KMS-11 (cell line): Measurements from ENCODE around the gene PKP2.

Experiments used
- H2AFZ ChIP-seq: fragments of 200-600 bp; sonication (generic); 2 replicates; pipeline ENCODE4 v1.6.1; 2016; ENCODE audit warnings: antibody characterized with exemption, mixed run types, low read depth
- H3K27ac ChIP-seq: fragments of 200-600 bp; sonication (generic); 2 replicates; pipeline ENCODE4 v1.6.1; 2016; ENCODE audit warnings: mild to moderate bottlenecking, mixed run types
- H3K27me3 ChIP-seq: fragments of 200-600 bp; sonication (generic); 2 replicates; pipeline ENCODE4 v1.6.1; 2017; ENCODE audit warnings: mild to moderate bottlenecking, low read depth, mixed run types, moderate library complexity; ENCODE audit not compliant: insufficient read depth
- H3K36me3 ChIP-seq: fragments of 200-600 bp; sonication (generic); 2 replicates; pipeline ENCODE4 v1.6.1; 2017; ENCODE audit warnings: mild to moderate bottlenecking, mixed run types; ENCODE audit not compliant: insufficient read depth
- H3K4me1 ChIP-seq: fragments of 200-600 bp; sonication (generic); 2 replicates; pipeline ENCODE4 v1.6.1; 2016; ENCODE audit warnings: mild to moderate bottlenecking, low read depth, mixed run types; ENCODE audit not compliant: poor library complexity, severe bottlenecking
- H3K4me2 ChIP-seq: fragments of 200-600 bp; sonication (generic); 2 replicates; pipeline ENCODE4 v1.7.0; 2016; ENCODE audit warnings: mild to moderate bottlenecking, mixed run types
- H3K4me3 ChIP-seq: fragments of 200-600 bp; sonication (generic); IDR thresholded peaks from 2 replicates; pipeline ENCODE4 v1.6.1; 2017; ENCODE audit warnings: low read depth, low read length, mixed read lengths; ENCODE audit not compliant: insufficient read depth
- H3K79me2 ChIP-seq: fragments of 200-600 bp; sonication (generic); 2 replicates; pipeline ENCODE4 v1.6.1; 2016; ENCODE audit warnings: low read depth, mixed run types; ENCODE audit not compliant: insufficient read depth
- H3K9ac ChIP-seq: fragments of 200-600 bp; sonication (generic); 2 replicates; pipeline ENCODE4 v1.6.1; 2016; ENCODE audit warnings: mild to moderate bottlenecking, mixed run types
- H4K20me1 ChIP-seq: fragments of 200-600 bp; sonication (generic); 2 replicates; pipeline ENCODE4 v1.6.1; 2016; ENCODE audit warnings: mild to moderate bottlenecking, mixed run types; ENCODE audit not compliant: insufficient read depth
- TF ChIP-seq, protein P1 (sequence below): fragments of 200-600 bp; sonication (generic); conservative IDR thresholded peaks from 2 replicates; pipeline ENCODE4 v1.6.1; 2017; ENCODE audit warnings: low read depth, mild to moderate bottlenecking, antibody characterized with exemption, low read length, moderate library complexity, mixed read lengths

The PKP2 gene

DNA sequence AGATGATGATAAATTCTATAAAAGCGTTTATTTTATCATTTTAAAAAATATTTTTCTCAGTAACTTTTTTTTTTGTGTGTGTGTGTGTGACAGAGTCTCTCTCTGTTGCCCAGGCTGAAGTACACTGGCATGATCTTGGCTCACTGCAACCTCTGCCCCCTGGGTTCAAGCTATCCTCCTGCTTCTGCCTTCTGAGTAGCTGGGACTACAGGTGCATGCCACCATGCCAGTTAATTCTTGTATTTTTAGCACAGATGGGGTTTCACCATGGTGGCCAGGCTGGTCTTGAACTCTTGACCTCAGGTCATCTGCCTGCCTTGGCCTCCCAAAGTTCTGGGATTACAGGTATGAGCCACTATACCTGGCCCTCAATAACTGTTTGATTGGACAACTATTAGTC, 37.2 kb downstream of the PKP2 start:
- no peak overlapping the region for H3K9ac ChIP-seq

DNA sequence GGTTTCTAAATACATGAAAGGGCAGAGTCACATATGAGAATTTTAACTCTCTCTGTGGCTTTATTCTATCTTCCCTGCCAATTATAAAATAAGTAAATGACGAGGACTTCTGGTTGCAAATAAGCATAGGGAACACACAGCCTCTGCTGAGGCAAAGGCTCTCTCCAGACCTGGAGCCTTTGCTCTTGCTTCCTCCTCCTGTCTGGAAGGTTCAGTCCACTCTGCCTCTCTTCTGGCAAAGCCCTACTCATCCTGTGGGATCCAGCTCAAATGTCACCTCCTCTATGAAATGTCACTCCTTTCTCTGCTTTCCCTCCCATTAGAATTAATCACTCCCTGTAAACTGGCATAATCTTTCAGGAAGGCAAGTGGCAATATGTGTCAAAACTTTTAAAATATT, 41.9 kb downstream of the PKP2 start:
- Histone ChIP-seq H3K9ac (no peak overlapping the region), H3K27ac (no peak overlapping the region), H3K79me2 (peaks cover 4% of the 10 kb centered on the region; the same call in 1 of the 2 replicates), H2AFZ (no peak overlapping the region), H3K36me3 (no peaks in the 10 kb centered on the region), H3K4me3 (no peak overlapping the region), H3K4me1 (peaks cover 17% of the 10 kb centered on the region), H3K27me3 (no peaks in the 10 kb centered on the region), H4K20me1 (no peaks in the 10 kb centered on the region), H3K4me2 (no peak overlapping the region)
- TF ChIP-seq, protein P1, sequence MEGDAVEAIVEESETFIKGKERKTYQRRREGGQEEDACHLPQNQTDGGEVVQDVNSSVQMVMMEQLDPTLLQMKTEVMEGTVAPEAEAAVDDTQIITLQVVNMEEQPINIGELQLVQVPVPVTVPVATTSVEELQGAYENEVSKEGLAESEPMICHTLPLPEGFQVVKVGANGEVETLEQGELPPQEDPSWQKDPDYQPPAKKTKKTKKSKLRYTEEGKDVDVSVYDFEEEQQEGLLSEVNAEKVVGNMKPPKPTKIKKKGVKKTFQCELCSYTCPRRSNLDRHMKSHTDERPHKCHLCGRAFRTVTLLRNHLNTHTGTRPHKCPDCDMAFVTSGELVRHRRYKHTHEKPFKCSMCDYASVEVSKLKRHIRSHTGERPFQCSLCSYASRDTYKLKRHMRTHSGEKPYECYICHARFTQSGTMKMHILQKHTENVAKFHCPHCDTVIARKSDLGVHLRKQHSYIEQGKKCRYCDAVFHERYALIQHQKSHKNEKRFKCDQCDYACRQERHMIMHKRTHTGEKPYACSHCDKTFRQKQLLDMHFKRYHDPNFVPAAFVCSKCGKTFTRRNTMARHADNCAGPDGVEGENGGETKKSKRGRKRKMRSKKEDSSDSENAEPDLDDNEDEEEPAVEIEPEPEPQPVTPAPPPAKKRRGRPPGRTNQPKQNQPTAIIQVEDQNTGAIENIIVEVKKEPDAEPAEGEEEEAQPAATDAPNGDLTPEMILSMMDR: no peak

More for the DNA sequence above, 37.2 kb downstream of the PKP2 start:
- H2AFZ ChIP-seq: no peak overlapping the region
- H3K79me2 ChIP-seq: peaks cover 15% of the 10 kb centered on the region; the same call in 1 of the 2 replicates
- no peak overlapping the region for H3K27ac ChIP-seq
- H3K4me2 ChIP-seq: peak overlapping the region; percentile 40
- H3K4me3 ChIP-seq: no peak overlapping the region
- TF ChIP-seq, protein P1: no peak
- no peaks in the 10 kb centered on the region for H3K36me3 ChIP-seq
- peaks cover 33% of the 10 kb centered on the region for H3K4me1 ChIP-seq
- H3K27me3 ChIP-seq: no peaks in the 10 kb centered on the region
- H4K20me1 ChIP-seq: no peaks in the 10 kb centered on the region

DNA sequence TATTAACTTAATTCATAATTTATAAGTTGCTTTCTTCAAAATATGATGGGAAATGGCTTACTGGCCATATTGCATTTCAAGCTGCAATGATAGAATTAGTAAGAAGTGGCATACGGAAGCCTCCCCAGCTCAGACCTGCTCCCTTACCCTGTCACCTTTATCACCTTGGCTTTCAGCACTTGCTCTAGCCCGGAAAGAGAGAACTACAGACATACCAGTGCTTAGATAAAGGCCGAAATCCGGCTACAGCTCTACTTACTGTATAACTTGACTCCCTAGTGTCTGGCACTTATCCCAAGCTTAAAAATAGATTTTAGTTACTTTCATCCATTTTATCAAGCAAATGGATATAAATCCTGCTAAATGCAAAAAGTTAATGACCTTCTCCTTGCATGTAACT, 42.5 kb downstream of the PKP2 start:
- H3K27ac ChIP-seq: no peak overlapping the region
- peaks cover 4% of the 10 kb centered on the region; the same call in 1 of the 2 replicates for H3K79me2 ChIP-seq
- H3K36me3 ChIP-seq: no peaks in the 10 kb centered on the region
- no peak overlapping the region for H2AFZ ChIP-seq
- H3K4me3 ChIP-seq: no peak overlapping the region
- no peaks in the 10 kb centered on the region for H4K20me1 ChIP-seq
- peaks cover 10% of the 10 kb centered on the region for H3K4me1 ChIP-seq
- no peak overlapping the region for H3K4me2 ChIP-seq
- no peaks in the 10 kb centered on the region for H3K27me3 ChIP-seq
- TF ChIP-seq, protein P1: no peak
- no peak overlapping the region for H3K9ac ChIP-seq

DNA sequence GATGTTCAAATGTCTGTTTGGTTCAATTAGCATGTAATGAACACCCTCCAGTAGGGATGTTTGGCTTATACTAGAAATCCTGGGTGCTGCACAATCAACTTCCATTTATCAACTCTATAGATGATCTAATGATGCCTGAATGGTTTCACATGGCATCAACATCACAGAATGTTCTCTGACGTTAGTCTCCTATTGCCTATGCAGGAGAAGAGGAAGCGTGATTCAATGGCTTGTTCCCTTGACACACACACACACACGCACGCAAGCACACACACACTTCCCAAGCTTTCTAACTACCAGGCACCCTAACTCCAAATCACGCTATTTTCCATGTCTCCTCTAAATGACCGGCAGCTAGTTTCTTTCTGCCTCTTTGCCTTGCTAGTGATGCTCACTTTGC, 49.3 kb downstream of the PKP2 start:
- no peaks in the 10 kb centered on the region for H3K36me3 ChIP-seq
- no peaks in the 10 kb centered on the region for H3K27me3 ChIP-seq
- no peaks in the 10 kb centered on the region; the same call in 1 of the 2 replicates for H3K79me2 ChIP-seq
- TF ChIP-seq, protein P1: no peak
- no peak overlapping the region for H3K4me2 ChIP-seq
- H2AFZ ChIP-seq: no peak overlapping the region
- no peaks in the 10 kb centered on the region for H4K20me1 ChIP-seq
- H3K9ac ChIP-seq: no peak overlapping the region
- H3K4me1 ChIP-seq: no peaks in the 10 kb centered on the region
- no peak overlapping the region for H3K27ac ChIP-seq
- no peak overlapping the region for H3K4me3 ChIP-seq
